Activated CD4-positive, CD25-positive, alpha-beta regulatory T cell treated with anti-CD3 and anti-CD28 coated beads, Interleukin-2, amount 50 U/mL, for 24 hours (primary cell): ENCODE measurements around the gene ASB16.

ENCODE experiments used
- ATAC-seq, 2 donors: fragments of 150-1000 bp; cut with Tn5 transposase; one replicate each; pipeline ENCODE4 v1.10.0; 2021; ENCODE audit warnings: mild to moderate bottlenecking in 1 of 2, moderate library complexity in 1 of 2

ASB16 gene

DNA sequence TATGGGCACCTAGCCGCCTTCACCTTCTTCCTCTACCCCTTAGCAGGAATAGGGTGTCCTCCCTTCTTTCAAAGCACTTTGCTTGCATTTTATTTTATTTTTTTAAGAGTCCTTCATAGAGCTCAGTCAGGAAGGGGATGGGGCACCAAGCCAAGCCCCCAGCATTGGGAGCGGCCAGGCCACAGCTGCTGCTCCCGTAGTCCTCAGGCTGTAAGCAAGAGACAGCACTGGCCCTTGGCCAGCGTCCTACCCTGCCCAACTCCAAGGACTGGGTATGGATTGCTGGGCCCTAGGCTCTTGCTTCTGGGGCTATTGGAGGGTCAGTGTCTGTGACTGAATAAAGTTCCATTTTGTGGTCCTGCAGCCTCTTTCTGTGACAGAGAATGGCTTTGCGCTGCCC, 20.9 kb downstream of the ASB16 start:
- no peak for ATAC-seq

DNA sequence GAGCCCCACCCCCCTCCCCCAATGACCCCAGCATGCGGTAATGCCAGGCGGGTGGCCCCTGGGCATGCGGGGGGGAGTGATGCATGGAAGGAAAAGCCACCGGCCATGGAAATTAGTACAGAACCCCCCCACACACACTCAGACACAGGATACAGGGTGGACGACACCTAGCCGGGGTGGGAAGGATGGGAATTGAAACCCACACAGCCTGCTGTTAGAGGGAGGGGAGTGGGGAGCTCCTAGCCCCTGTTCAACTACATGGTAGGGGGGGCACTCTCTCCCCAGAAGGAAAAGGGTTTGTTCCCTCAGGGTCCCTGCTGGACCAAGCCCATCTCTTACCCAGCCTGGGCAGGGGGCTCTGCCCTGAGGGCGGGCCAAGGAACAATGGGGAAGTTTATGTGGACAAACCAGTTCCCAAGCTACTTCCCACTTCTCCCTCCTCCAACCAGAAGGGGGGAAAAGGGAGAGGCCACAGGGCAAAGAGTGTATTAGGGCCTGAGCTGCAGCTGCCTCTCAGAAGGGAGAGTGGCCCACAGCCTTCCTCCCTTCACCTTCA, 21.5 kb downstream of the ASB16 start:
- ATAC-seq = no peak

DNA sequence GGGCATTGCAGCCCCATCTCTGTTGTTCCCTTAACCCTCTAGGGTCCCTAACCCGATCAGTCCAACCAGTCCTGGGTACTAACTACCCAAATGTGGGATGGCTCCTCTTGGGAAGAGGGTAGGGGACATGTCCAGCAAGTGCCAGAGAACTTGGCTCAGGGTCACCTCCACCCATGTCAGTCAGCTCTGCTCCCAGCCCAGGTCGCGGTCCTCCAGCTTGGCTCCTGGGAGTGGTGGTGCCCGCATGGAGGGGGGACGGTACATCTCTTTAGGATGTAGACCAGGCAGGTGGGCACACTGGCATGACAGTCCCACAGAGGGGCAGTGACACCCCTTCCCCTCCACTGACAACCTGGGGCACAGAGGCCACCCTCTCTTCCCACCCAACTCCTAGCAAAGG, 22.2 kb downstream of the ASB16 start:
- no peak for ATAC-seq

- ATAC-seq = no peak
Measured at GRCh38 chr17:44193326-44194084, 23.0 kb downstream of the ASB16 start.

GRCh38 chr17:44197107-44197506, 26.6 kb downstream of the ASB16 start:
- no peak for ATAC-seq

DNA sequence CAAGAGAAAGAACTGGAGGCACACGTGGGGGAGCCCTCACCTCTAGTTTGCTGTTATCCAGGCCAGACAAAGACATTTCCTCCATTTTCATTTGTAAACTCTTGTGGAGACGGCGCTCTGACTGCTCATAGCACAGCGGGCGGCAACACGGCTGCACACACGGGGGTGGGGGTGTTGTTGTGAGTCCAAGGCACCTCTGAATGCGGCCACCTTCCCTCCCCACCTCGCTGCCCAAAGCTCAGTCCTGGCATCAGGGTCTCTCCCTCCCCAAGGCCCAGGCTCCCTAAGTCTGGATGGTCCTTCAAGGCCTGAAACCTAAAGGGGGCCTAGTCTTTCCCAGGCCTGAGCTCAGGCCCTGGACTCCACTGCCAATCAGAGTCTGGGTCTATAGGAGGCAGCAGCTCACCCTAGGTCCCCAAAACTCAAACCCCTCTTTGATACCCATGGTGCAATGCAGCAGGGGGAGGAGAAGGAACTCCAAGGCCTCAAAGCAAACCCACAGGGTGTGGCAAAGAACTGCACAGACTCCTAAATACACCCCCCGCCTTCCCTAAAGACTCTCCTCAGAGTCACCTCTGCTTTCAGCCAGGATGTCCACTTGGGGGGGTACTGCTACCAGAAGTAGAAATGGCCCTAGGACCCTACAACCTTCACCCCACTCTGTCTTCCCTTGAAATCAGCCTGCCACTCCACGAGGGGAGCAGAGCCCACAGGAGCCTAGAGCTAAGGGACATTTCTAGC, 27.6 kb downstream of the ASB16 start:
- ATAC-seq = no peak

GRCh38 chr17:44198721-44199552, 28.4 kb downstream of the ASB16 start:
- peak; percentile 11 to 16 for ATAC-seq

- peak; percentile 84 for ATAC-seq
Measured at GRCh38 chr17:44199553-44200477, 29.3 kb downstream of the ASB16 start, which contains the start of gene ATXN7L3. TSS of gene ATXN7L3 (minus strand) at chr17:44199884. CDS start at chr17:44198070, 1,814 bp downstream.

GRCh38 chr17:44200478-44201155, 30.1 kb downstream of the ASB16 start:
- no peak for ATAC-seq

DNA sequence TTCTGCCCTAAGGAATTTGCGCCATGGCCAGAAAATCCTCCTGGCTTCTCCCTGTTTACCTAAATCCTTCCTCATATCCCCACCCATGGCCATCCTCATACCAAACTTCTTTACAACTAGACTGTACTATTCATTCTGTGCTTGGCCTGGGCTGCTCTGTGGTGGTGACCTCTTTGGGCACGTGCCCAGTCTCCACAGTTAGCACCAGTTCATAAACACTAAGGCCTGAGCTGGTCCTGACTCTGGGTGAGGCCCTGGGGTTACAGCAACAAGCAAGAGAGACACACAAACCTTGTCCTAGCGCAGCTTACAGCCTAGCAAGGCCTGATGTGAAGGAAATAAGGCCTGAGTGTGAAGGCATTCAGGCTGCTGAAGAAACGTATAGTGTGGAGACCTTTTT, 32.3 kb downstream of the ASB16 start:
- ATAC-seq = no peak

- ATAC-seq = no peak
Measured at GRCh38 chr17:44203731-44204440, 33.4 kb downstream of the ASB16 start.

GRCh38 chr17:44204441-44204882, 34.0 kb downstream of the ASB16 start:
- ATAC-seq = no peak

DNA sequence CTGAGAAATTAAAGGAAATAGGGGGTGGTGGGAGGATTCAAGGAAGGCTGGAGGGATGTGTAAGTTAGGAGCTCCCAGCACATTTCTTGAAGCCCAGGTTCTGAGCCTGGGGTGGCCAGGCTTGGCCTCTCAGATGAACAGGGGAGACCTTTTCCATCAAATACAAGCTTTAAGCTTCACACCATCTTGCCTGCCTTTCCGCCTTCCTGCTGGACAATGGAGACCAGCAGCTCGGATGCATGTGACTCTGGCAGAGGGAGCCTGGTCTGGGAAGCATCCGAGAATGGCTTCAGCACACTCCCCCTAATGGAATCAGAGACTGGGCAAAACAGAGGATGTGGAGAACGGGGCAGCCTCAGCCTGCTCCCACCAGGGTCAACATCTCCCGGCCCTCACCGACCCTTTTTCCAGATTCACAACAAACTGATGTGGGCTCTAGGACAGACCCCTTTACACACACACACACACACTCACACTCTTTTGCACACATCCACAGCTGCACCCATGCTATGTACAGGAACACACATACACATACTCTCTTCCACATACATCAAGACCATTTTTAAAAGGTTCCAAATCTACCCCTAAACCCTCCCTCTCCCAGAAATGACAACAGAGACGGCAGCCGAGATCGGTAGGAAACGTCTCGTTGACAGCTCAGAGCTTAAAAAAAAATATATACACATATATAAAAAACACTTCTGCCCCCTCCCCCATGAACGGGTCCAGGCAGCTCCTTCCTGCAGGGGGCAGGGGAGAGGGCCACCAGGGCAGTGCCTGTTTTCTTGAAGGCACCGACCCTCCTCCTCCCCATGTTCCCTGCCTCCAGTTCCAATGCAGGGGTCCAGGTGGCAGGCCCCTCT, 35.7 kb downstream of the ASB16 start:
- ATAC-seq = no peak

GRCh38 chr17:44206825-44207155, 36.3 kb downstream of the ASB16 start:
- no peak for ATAC-seq

- no peak for ATAC-seq
Measured at GRCh38 chr17:44207319-44207718, 36.8 kb downstream of the ASB16 start.

- no peak for ATAC-seq
Measured at GRCh38 chr17:44207743-44208142, 37.2 kb downstream of the ASB16 start.

DNA sequence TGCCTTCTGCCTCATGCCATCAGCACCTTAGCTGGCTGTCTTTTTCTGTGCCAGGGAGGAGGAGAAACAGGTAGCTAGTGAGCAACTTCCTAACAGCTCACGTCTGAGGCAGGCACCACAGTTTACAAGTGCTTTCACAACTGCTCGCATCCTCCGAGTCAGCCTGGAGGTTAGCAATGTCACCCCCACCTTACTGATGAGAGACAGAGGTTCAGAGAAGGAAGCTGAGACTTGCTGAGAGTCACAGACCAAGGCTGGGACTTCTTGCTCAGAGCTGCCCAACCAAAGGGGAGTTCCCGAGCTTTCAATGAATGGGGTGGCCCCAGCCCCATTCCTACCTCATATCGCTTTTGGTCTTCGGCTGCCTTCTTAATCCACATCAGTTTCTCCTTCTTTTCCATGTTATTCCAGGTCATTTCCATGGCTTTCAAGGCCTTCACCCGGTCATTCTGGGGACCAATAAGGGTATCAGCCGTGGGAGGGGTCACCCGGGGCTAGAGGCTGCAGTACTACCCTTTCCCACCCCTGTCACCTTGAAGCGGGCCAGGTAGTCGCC, 39.4 kb downstream of the ASB16 start:
- peak; percentile 83 for ATAC-seq

DNA sequence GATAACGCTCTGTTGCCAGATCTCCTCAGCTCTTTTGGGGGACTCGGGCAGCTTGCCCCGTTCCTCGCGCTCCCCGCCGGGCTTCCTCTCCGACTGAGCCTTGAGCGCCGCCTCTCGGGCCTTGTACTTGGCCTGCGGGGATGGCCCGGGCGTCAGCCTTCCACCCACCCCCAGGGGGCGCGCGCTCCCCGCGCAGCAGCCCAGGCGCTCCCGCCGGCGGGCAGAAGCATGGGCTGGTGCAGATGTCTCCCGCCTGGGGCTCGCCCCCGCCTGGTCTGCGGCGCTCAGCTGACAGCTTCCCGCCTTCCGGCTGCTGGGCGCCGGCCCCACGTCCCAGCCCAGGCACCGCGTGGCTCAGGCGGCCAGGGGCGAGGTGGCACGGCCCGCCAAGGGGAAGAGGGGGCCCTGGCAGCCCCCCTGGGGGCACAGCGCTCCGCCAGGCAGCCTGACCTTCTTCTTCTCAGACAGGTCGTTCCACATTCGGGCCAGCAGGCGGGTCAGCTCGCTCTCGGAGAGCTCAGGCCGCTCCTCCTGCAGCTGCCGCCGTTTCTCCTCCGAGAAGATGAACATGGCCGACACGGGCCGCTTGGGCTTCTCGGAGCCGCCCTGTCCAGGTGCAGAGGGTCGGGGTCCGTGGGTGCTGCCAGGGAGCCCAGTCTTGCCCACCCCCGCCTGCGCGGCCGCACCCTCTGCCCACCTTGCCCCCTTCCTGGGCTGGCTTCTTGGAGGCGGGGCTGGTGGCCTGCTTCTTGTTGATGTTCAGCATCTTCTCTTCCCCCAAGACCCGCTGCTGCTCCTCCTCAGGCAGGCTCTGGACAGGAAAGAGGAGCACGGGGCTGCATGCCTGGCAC, 40.1 kb downstream of the ASB16 start:
- peak; percentile 91 to 93 for ATAC-seq
